Measurements from ENCODE around the gene SLC7A1.

The SLC7A1 gene

DNA sequence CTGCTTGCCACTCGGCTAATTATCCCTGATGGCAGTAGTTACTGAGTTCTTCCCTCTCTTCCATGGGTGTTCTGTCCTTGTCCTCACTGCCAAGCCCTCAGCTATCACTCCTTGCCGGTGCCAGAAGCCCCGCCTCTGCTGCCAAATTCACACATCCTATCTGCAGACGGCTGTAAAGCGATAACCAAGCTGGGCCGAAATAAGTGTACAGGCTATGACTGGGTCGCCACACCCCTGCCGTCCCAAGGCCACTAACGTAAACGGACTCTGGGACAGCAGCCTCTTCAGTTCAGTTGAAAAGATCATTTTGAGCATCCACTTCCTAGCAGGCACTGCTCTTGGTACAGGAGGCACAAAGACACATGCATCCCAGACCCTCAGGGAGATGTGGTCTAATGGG is 13.3 kb downstream of the SLC7A1 start:
- no peak for DNase-seq

GRCh38 chr13:29581666-29582065 is 13.8 kb downstream of the SLC7A1 start:
- DNase-seq, result no peak

DNA sequence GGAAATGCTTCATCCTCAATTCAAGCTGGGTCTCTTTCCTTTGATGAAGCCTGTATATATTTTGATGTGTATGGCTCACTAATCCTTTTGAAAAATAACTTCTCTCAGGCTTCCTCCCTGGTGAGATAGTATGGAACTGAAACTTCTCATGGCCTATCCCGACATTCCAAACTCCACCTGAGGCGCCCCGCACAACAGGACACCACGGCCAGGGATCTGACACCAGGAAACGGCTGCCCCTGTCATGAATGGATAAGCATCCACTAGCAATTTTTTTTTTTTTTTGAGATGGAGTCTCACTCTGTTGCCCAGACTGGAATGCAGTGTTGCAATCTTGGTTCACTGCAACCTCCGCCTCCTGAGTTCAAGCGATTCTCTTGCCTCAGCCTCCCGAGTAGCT is 16.4 kb downstream of the SLC7A1 start:
- DNase-seq, result no peak

GRCh38 chr13:29578300-29579085 is 17.0 kb downstream of the SLC7A1 start:
- DNase-seq, result no peak

- no peak for DNase-seq
Observed at GRCh38 chr13:29577136-29578051, 18.1 kb downstream of the SLC7A1 start.

DNA sequence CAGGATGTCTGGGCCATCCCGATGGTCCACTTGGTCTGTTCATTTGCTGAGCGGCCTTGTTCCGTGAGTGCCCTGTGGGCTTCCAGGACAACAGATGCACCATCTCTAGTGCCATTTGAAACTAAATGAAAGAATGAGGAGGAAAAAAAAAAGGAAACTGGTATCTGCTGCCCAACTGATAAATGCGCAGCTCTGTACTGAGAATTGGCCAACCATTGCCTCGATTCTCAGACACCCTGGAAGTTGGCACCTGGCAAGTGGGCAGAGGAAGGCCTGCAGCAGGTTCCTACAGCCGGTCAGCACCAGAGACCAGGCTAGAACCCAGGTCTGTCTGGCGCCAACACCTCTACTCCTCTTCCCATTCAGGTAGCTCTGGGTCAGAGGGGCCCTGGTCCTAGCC is 18.9 kb downstream of the SLC7A1 start:
- DNase-seq, result no peak

DNA sequence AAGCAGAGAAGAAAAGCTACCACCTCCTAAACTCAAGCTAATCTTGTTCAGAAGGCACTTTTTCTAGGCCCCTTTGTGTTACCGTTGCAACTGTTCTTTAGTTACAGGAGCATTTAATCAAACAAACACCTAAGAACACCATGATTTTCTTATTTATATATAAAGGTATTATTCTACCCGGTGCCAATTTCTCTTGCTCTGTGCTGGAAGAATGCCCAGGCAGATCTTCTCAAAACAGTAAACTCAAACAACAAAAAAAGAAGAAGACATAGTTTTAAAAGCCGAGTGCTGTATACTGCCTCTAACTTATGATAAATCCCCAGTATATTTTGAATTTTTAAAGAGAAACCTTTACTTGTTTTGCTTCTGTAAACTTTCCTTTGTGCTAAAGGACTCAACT is 20.4 kb downstream of the SLC7A1 start:
- DNase-seq, result no peak

DNA sequence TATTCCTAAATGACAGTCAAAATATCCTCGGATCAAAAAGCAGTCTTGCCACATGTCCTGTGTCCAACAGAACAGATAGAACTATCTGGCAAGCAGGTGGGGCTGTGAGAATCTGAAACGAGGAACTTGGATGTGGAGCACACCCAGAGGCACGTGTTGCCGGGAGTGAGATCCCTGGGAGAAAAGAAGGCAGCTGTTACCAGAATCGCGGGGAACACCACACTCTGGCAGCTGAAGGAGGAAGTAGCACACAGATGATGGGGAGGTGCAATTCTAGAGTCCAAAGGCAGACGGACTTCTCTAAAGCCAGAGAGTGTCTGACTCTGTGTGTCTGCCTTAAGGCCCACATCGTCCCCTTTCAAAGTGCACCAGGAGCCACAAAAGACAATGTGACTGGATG is 22.3 kb downstream of the SLC7A1 start:
- DNase-seq, result no peak

GRCh38 chr13:29572575-29572974 is 22.9 kb downstream of the SLC7A1 start:
- no peak for DNase-seq

GRCh38 chr13:29571876-29572570 is 23.5 kb downstream of the SLC7A1 start:
- no peak for DNase-seq

DNA sequence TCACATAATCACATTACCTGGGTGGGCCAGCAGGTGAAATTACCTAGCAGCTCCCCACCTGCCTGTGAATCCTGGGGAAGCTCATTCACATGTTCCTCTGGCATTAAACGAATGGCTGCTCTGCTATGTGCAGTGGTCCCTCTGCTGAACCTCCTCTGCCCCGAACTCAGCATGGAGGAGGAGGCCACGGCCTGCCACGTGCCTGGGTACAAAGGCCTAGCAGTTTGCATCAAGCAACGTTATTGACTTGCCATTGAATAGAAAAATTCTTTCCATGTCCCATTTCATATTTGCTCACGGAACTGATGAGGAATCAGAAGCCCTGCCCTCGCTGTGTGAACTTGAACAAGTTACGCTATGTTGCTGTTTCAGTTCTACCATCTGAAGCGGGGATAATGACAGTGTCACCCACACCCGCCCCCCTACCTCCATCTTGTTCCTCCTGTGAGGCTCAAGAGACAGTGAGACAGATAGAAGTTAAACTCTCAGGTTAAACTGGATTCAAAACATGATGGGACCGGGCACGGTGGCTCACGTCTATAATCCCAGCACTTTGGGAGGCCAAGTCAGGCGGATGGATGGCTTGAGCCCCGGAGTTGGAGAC is 25.3 kb downstream of the SLC7A1 start:
- DNase-seq, result no peak

- no peak for DNase-seq
Observed at GRCh38 chr13:29569253-29570050, 26.0 kb downstream of the SLC7A1 start.

DNA sequence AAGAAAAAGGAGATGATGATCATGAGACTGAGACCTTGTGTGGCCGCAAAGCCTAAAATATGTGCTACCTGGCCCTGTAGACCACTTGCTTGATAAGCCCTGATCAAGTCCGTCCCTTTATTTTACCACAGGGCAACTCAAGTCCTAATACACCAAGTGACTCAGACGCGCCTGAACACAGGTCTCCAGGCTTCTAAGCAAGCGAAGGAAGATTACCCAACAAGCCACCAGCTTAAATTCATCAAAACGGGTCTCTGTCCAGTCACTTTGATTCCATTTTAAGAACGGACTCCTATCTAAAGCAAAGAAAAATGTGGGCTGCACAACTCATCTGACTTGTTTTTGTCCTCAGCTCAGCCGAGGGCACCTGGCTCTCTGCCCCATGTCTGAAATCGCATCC is 26.8 kb downstream of the SLC7A1 start:
- no peak for DNase-seq

DNA sequence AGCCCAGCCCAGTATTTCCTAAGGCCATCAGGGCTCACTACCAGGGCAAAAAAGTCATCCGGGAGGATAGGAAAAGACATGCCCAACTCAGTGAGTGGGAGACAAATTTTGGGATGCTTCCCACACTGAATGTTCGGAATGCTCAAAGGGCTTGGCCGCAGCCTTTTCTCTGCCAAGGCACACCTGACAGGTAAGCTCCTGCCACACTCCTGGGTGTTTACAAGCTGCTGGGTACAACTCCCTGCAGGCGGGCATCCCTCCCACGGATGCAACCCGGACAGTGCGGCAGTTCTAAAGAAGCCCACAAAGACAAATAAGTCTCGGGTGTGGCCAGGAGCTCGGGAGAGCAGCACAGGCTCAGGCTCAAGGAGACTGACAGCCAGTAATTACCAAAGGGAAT is 28.1 kb downstream of the SLC7A1 start:
- DNase-seq, result no peak

GRCh38 chr13:29566206-29566605 is 29.3 kb downstream of the SLC7A1 start:
- no peak for DNase-seq

- no peak for DNase-seq
Observed at GRCh38 chr13:29564818-29565217, 30.7 kb downstream of the SLC7A1 start.

- DNase-seq, result no peak
Observed at GRCh38 chr13:29564373-29564772, 31.1 kb downstream of the SLC7A1 start.

- DNase-seq, result no peak
Observed at GRCh38 chr13:29563941-29564340, 31.5 kb downstream of the SLC7A1 start.

GRCh38 chr13:29562786-29563438 is 32.6 kb downstream of the SLC7A1 start:
- DNase-seq, result no peak

DNA sequence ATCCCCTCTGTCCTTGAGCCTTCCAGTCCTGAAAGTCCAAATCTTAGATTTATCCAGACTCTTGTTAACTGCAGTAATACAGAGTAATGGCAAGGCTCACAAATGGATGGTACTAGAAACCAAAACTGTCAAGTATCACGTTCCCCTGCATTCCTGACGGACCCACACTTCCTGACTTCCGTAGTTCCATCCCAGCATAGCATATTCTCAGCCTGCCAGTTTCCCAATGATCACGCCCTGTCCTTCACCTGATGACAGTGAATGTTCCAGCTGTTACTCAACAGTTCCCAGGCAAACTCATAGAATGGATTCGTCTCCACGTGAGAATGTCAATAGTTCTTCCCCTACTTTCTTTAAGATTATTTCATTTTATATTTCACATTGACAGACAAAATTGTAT is 33.6 kb downstream of the SLC7A1 start:
- DNase-seq, result no peak

- no peak for DNase-seq
Observed at GRCh38 chr13:29556742-29557141, 38.7 kb downstream of the SLC7A1 start.

- no peak for DNase-seq
Observed at GRCh38 chr13:29551214-29551613, 44.3 kb downstream of the SLC7A1 start.

Data from activated naive CD4-positive, alpha-beta T cell (primary cell).